KMS-11 (cell line): ENCODE measurements around the gene ADIPOQ.

ENCODE experiments used
- H2AFZ ChIP-seq: fragments of 200-600 bp; sonication (generic); 2 replicates; pipeline ENCODE4 v1.6.1; 2016; ENCODE audit warnings: antibody characterized with exemption, mixed run types, low read depth
- H3K27ac ChIP-seq: fragments of 200-600 bp; sonication (generic); 2 replicates; pipeline ENCODE4 v1.6.1; 2016; ENCODE audit warnings: mild to moderate bottlenecking, mixed run types
- H3K27me3 ChIP-seq: fragments of 200-600 bp; sonication (generic); 2 replicates; pipeline ENCODE4 v1.6.1; 2017; ENCODE audit warnings: mild to moderate bottlenecking, low read depth, mixed run types, moderate library complexity; ENCODE audit not compliant: insufficient read depth
- H3K36me3 ChIP-seq: fragments of 200-600 bp; sonication (generic); 2 replicates; pipeline ENCODE4 v1.6.1; 2017; ENCODE audit warnings: mild to moderate bottlenecking, mixed run types; ENCODE audit not compliant: insufficient read depth
- H3K4me1 ChIP-seq: fragments of 200-600 bp; sonication (generic); 2 replicates; pipeline ENCODE4 v1.6.1; 2016; ENCODE audit warnings: mild to moderate bottlenecking, low read depth, mixed run types; ENCODE audit not compliant: poor library complexity, severe bottlenecking
- H3K4me2 ChIP-seq: fragments of 200-600 bp; sonication (generic); 2 replicates; pipeline ENCODE4 v1.7.0; 2016; ENCODE audit warnings: mild to moderate bottlenecking, mixed run types
- H3K4me3 ChIP-seq: fragments of 200-600 bp; sonication (generic); IDR thresholded peaks from 2 replicates; pipeline ENCODE4 v1.6.1; 2017; ENCODE audit warnings: low read depth, low read length, mixed read lengths; ENCODE audit not compliant: insufficient read depth
- H3K79me2 ChIP-seq: fragments of 200-600 bp; sonication (generic); 2 replicates; pipeline ENCODE4 v1.6.1; 2016; ENCODE audit warnings: low read depth, mixed run types; ENCODE audit not compliant: insufficient read depth
- H3K9ac ChIP-seq: fragments of 200-600 bp; sonication (generic); 2 replicates; pipeline ENCODE4 v1.6.1; 2016; ENCODE audit warnings: mild to moderate bottlenecking, mixed run types
- H4K20me1 ChIP-seq: fragments of 200-600 bp; sonication (generic); 2 replicates; pipeline ENCODE4 v1.6.1; 2016; ENCODE audit warnings: mild to moderate bottlenecking, mixed run types; ENCODE audit not compliant: insufficient read depth
- CTCF ChIP-seq: fragments of 200-600 bp; sonication (generic); conservative IDR thresholded peaks from 2 replicates; pipeline ENCODE4 v1.6.1; 2017; ENCODE audit warnings: low read depth, mild to moderate bottlenecking, antibody characterized with exemption, low read length, moderate library complexity, mixed read lengths

ADIPOQ gene

GRCh38 chr3:186825294-186825821, 17.2 kb upstream of the ADIPOQ start:
- Histone ChIP-seq H3K4me3 (no peak overlapping the region), H3K4me2 (no peak overlapping the region; the same call in 1 of the 2 replicates), H3K9ac (no peak overlapping the region), H3K79me2 (no peaks in the 10 kb centered on the region), H4K20me1 (no peaks in the 10 kb centered on the region), H3K36me3 (no peaks in the 10 kb centered on the region), H3K4me1 (peaks cover 12% of the 10 kb centered on the region), H3K27me3 (peaks cover 20% of the 10 kb centered on the region; the same call in 1 of the 2 replicates), H2AFZ (no peak overlapping the region), H3K27ac (no peak overlapping the region)
- TF ChIP-seq CTCF = no peak

DNA sequence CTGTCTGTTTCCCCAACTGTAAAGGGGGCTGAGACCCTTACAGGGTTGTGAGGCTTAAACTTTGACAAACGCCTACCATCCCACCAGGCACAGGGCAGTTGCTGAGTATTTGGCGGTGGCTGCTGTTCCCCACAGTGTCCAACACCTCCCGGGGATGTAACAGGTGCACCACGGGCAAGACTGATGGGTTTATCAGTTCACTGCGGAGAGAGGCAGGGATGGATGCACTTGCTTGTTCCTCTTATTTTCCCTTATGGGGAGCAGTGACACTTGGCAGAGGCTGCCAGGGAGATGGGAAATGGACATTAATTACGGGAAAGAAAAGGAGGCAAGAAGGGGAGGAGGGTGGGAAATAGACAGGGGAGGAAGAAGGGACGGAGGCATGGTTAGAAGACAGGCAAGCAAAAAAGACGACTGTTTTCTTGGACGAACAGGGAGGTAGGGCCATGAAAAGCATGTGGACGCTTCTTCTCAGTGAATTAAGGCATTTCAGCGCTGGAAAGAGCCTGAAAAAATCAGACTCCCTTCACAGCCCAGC, 16.6 kb upstream of the ADIPOQ start:
- Histone ChIP-seq H3K4me3 (no peak overlapping the region), H3K79me2 (no peaks in the 10 kb centered on the region), H3K27me3 (peaks cover 20% of the 10 kb centered on the region; the same call in 1 of the 2 replicates), H2AFZ (no peak overlapping the region), H3K4me1 (peaks cover 12% of the 10 kb centered on the region), H4K20me1 (no peaks in the 10 kb centered on the region), H3K36me3 (no peaks in the 10 kb centered on the region), H3K9ac (peak overlapping the region; percentile 93; the same call in 1 of the 2 replicates), H3K27ac (no peak overlapping the region), H3K4me2 (peak overlapping the region; percentile 88)
- no peak for TF ChIP-seq CTCF

- no peak for TF ChIP-seq CTCF
- Histone ChIP-seq H2AFZ (peak overlapping the region; percentile 25; the same call in 1 of the 2 replicates), H3K4me2 (peak overlapping the region; percentile 88), H4K20me1 (no peaks in the 10 kb centered on the region), H3K36me3 (no peaks in the 10 kb centered on the region), H3K79me2 (no peaks in the 10 kb centered on the region), H3K9ac (peak overlapping the region; percentile 93), H3K4me1 (peaks cover 12% of the 10 kb centered on the region), H3K4me3 (no peak overlapping the region), H3K27ac (peak overlapping the region; percentile 63), H3K27me3 (peaks cover 20% of the 10 kb centered on the region; the same call in 1 of the 2 replicates)
These were observed 16.0 kb upstream of the ADIPOQ start for GRCh38 chr3:186826410-186826975.

DNA sequence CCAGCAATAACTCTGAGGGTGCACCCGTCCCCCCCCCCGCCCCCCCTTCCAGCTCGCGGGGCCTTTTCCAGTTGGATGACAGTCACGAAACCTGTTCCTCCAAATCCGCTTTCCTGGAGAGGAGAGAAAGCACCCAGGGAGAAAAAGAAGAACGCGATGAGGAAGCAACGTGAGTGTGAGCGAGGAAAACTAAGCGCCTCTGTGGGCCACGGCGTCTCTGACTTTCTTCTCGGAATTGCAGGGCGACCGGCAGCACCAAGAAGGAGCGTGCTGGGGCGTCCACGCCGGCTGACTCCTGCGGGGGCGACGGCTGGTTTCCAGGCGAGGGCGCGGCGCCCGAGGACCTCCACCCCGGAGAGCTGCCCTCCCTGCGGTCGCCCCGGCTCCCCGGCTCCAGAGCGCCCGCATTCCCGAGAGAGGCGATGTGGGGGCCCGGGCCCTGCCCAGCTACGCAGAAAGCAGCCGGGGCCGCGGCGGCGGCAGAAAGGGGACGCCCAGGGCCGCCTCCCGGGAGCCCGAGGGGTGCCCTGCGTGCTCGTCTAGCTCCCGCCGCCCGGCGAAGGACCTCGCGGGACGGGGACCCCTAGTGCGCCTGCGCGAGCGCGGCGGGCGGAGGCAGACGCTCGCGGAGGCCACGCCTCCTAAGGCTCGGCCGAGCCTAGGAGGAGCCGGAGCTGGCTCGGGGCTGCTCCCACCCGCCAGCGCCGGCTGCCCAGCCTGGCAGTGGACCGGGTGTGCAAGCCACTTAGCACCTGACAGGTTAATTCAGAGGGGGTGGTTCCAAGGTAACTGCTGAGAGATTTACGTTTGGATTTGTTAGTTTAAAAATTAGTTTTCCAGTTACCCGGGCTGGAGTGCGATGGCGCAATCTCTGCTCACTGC, 15.3 kb upstream of the ADIPOQ start:
- TF ChIP-seq CTCF = no peak
- Histone ChIP-seq H3K27me3 (peaks cover 20% of the 10 kb centered on the region; the same call in 1 of the 2 replicates), H3K27ac (peak overlapping the region; percentile 63)

More for the DNA sequence above, 15.3 kb upstream of the ADIPOQ start:
- H3K4me3 ChIP-seq = peak overlapping the region; percentile 87
- H3K9ac ChIP-seq = peak overlapping the region; percentile 93
- H3K36me3 ChIP-seq = no peaks in the 10 kb centered on the region
- H3K4me1 ChIP-seq = peaks cover 10% of the 10 kb centered on the region
- peak overlapping the region; percentile 73 for H2AFZ ChIP-seq
- peak overlapping the region; percentile 88 for H3K4me2 ChIP-seq
- H4K20me1 ChIP-seq = no peaks in the 10 kb centered on the region
- H3K79me2 ChIP-seq = no peaks in the 10 kb centered on the region
